ENCODE measurements around the gene CCDC192.
"Not testable (repeated sequence)": the region's sequence is repeated elsewhere in the genome, so short reads cannot be mapped to it uniquely, and the experiment has no call there.

The CCDC192 gene

GRCh38 chr5:127679691-127680330, 23.4 kb upstream of the CCDC192 start:
- not testable (repeated sequence) for H3K27me3 ChIP-seq (ENCODE audit: control insufficient read depth, insufficient read depth, low read length); DNase-seq (ENCODE audit: low read depth, low spot score); H3K9me3 ChIP-seq (ENCODE audit: control insufficient read depth, insufficient read depth, low read length); H3K4me1 ChIP-seq (ENCODE audit: control insufficient read depth, insufficient read depth, low read length); H3K27ac ChIP-seq (ENCODE audit: low read length); H3K4me3 ChIP-seq (ENCODE audit: low read length); H3K36me3 ChIP-seq (ENCODE audit: control insufficient read depth, insufficient read depth, low read length)
- WGBS (ENCODE audit: insufficient coverage, insufficient read length), result no CpG with 5 or more reads among the region's 3 CpGs

GRCh38 chr5:127680595-127680994, 22.6 kb upstream of the CCDC192 start:
- Histone ChIP-seq H3K27me3 (ENCODE audit: control insufficient read depth, insufficient read depth, low read length) (no peaks in the 10 kb centered on the region), H3K27ac (ENCODE audit: low read length) (no peak overlapping the region), H3K4me1 (ENCODE audit: control insufficient read depth, insufficient read depth, low read length) (no peaks in the 10 kb centered on the region), H3K4me3 (ENCODE audit: low read length) (no peak overlapping the region), H3K36me3 (ENCODE audit: control insufficient read depth, insufficient read depth, low read length) (no peaks in the 10 kb centered on the region), H3K9me3 (ENCODE audit: control insufficient read depth, insufficient read depth, low read length) (no peaks in the 10 kb centered on the region)
- no peak for DNase-seq (ENCODE audit: low read depth, low spot score)
- WGBS (ENCODE audit: insufficient coverage, insufficient read length), result no CpG with 5 or more reads among the region's 1 CpG

GRCh38 chr5:127683008-127683407, 20.2 kb upstream of the CCDC192 start:
- no peak for DNase-seq (ENCODE audit: low read depth, low spot score)
- WGBS (ENCODE audit: insufficient coverage, insufficient read length), result no CpG with 5 or more reads among the region's 4 CpGs
- Histone ChIP-seq H3K4me1 (ENCODE audit: control insufficient read depth, insufficient read depth, low read length) (no peaks in the 10 kb centered on the region), H3K27ac (ENCODE audit: low read length) (no peak overlapping the region), H3K27me3 (ENCODE audit: control insufficient read depth, insufficient read depth, low read length) (no peaks in the 10 kb centered on the region), H3K36me3 (ENCODE audit: control insufficient read depth, insufficient read depth, low read length) (no peaks in the 10 kb centered on the region), H3K9me3 (ENCODE audit: control insufficient read depth, insufficient read depth, low read length) (no peaks in the 10 kb centered on the region), H3K4me3 (ENCODE audit: low read length) (no peak overlapping the region)

GRCh38 chr5:127684726-127685467, 18.3 kb upstream of the CCDC192 start:
- no peak overlapping the region for H3K27ac ChIP-seq (ENCODE audit: low read length)
- no peak overlapping the region for H3K4me3 ChIP-seq (ENCODE audit: low read length)
- no peak for DNase-seq (ENCODE audit: low read depth, low spot score)
- no CpG with 5 or more reads among the region's 6 CpGs for WGBS (ENCODE audit: insufficient coverage, insufficient read length)
- no peaks in the 10 kb centered on the region for H3K4me1 ChIP-seq (ENCODE audit: control insufficient read depth, insufficient read depth, low read length)
- no peaks in the 10 kb centered on the region for H3K27me3 ChIP-seq (ENCODE audit: control insufficient read depth, insufficient read depth, low read length)
- H3K36me3 ChIP-seq (ENCODE audit: control insufficient read depth, insufficient read depth, low read length), result no peaks in the 10 kb centered on the region
- no peaks in the 10 kb centered on the region for H3K9me3 ChIP-seq (ENCODE audit: control insufficient read depth, insufficient read depth, low read length)

- no CpG with 5 or more reads among the region's 2 CpGs for WGBS (ENCODE audit: insufficient coverage, insufficient read length)
- Histone ChIP-seq H3K27me3 (ENCODE audit: control insufficient read depth, insufficient read depth, low read length) (no peaks in the 10 kb centered on the region), H3K4me1 (ENCODE audit: control insufficient read depth, insufficient read depth, low read length) (no peaks in the 10 kb centered on the region), H3K4me3 (ENCODE audit: low read length) (no peak overlapping the region), H3K36me3 (ENCODE audit: control insufficient read depth, insufficient read depth, low read length) (no peaks in the 10 kb centered on the region), H3K27ac (ENCODE audit: low read length) (no peak overlapping the region), H3K9me3 (ENCODE audit: control insufficient read depth, insufficient read depth, low read length) (no peaks in the 10 kb centered on the region)
- DNase-seq (ENCODE audit: low read depth, low spot score), result no peak
Observed at GRCh38 chr5:127685662-127686061, 17.5 kb upstream of the CCDC192 start.

GRCh38 chr5:127686424-127686823, 16.8 kb upstream of the CCDC192 start:
- H3K4me3 ChIP-seq (ENCODE audit: low read length), result no peak overlapping the region
- H3K27ac ChIP-seq (ENCODE audit: low read length), result no peak overlapping the region
- no peaks in the 10 kb centered on the region for H3K27me3 ChIP-seq (ENCODE audit: control insufficient read depth, insufficient read depth, low read length)
- H3K36me3 ChIP-seq (ENCODE audit: control insufficient read depth, insufficient read depth, low read length), result no peaks in the 10 kb centered on the region
- H3K9me3 ChIP-seq (ENCODE audit: control insufficient read depth, insufficient read depth, low read length), result no peaks in the 10 kb centered on the region
- DNase-seq (ENCODE audit: low read depth, low spot score), result no peak
- no peaks in the 10 kb centered on the region for H3K4me1 ChIP-seq (ENCODE audit: control insufficient read depth, insufficient read depth, low read length)

- Histone ChIP-seq H3K36me3 (ENCODE audit: control insufficient read depth, insufficient read depth, low read length) (no peaks in the 10 kb centered on the region), H3K27ac (ENCODE audit: low read length) (no peak overlapping the region), H3K4me1 (ENCODE audit: control insufficient read depth, insufficient read depth, low read length) (no peaks in the 10 kb centered on the region), H3K4me3 (ENCODE audit: low read length) (no peak overlapping the region), H3K9me3 (ENCODE audit: control insufficient read depth, insufficient read depth, low read length) (no peaks in the 10 kb centered on the region), H3K27me3 (ENCODE audit: control insufficient read depth, insufficient read depth, low read length) (no peaks in the 10 kb centered on the region)
- no peak for DNase-seq (ENCODE audit: low read depth, low spot score)
- WGBS (ENCODE audit: insufficient coverage, insufficient read length), result no CpG with 5 or more reads among the region's 1 CpG
Observed at GRCh38 chr5:127694518-127695171, 8.5 kb upstream of the CCDC192 start.

GRCh38 chr5:127695346-127695745, 7.8 kb upstream of the CCDC192 start:
- no peak overlapping the region for H3K27ac ChIP-seq (ENCODE audit: low read length)
- DNase-seq (ENCODE audit: low read depth, low spot score), result no peak
- H3K9me3 ChIP-seq (ENCODE audit: control insufficient read depth, insufficient read depth, low read length), result no peaks in the 10 kb centered on the region
- H3K4me1 ChIP-seq (ENCODE audit: control insufficient read depth, insufficient read depth, low read length), result no peaks in the 10 kb centered on the region
- no peaks in the 10 kb centered on the region for H3K36me3 ChIP-seq (ENCODE audit: control insufficient read depth, insufficient read depth, low read length)
- H3K4me3 ChIP-seq (ENCODE audit: low read length), result no peak overlapping the region
- no peaks in the 10 kb centered on the region for H3K27me3 ChIP-seq (ENCODE audit: control insufficient read depth, insufficient read depth, low read length)

GRCh38 chr5:127696683-127697082, 6.5 kb upstream of the CCDC192 start:
- Histone ChIP-seq H3K9me3 (ENCODE audit: control insufficient read depth, insufficient read depth, low read length) (no peaks in the 10 kb centered on the region), H3K27ac (ENCODE audit: low read length) (no peak overlapping the region), H3K4me3 (ENCODE audit: low read length) (no peak overlapping the region), H3K27me3 (ENCODE audit: control insufficient read depth, insufficient read depth, low read length) (no peaks in the 10 kb centered on the region), H3K36me3 (ENCODE audit: control insufficient read depth, insufficient read depth, low read length) (no peaks in the 10 kb centered on the region), H3K4me1 (ENCODE audit: control insufficient read depth, insufficient read depth, low read length) (no peaks in the 10 kb centered on the region)
- WGBS (ENCODE audit: insufficient coverage, insufficient read length), result no CpG with 5 or more reads among the region's 6 CpGs
- DNase-seq (ENCODE audit: low read depth, low spot score), result no peak

GRCh38 chr5:127697894-127698600, 5.1 kb upstream of the CCDC192 start:
- Histone ChIP-seq H3K4me3 (ENCODE audit: low read length) (no peak overlapping the region), H3K4me1 (ENCODE audit: control insufficient read depth, insufficient read depth, low read length) (no peaks in the 10 kb centered on the region), H3K36me3 (ENCODE audit: control insufficient read depth, insufficient read depth, low read length) (no peaks in the 10 kb centered on the region), H3K27ac (ENCODE audit: low read length) (no peak overlapping the region), H3K9me3 (ENCODE audit: control insufficient read depth, insufficient read depth, low read length) (no peaks in the 10 kb centered on the region), H3K27me3 (ENCODE audit: control insufficient read depth, insufficient read depth, low read length) (no peaks in the 10 kb centered on the region)
- no peak for DNase-seq (ENCODE audit: low read depth, low spot score)
- WGBS (ENCODE audit: insufficient coverage, insufficient read length), result no CpG with 5 or more reads among the region's 2 CpGs

Data from iPS DF 6.9 (cell line).